HepG2 (cell line): ENCODE measurements around the gene KRTAP10-5. TPM values are rescaled to one million over a fixed set of nuclear protein-coding genes. Genes with fewer than 3 reads are reported as not detected.
A peak's percentile ranks its signal among the peaks of the same experiment; 100 is the strongest.

ENCODE experiments used
- CENPBD1 ChIP-seq: sonication (generic); formaldehyde crosslinking; IDR thresholded peaks from 2 replicates; pipeline ENCODE4 v1.8.0; 2022; ENCODE audit warnings: missing genetic modification reagents, low read depth, mild to moderate bottlenecking, borderline replicate concordance
- CERS6 ChIP-seq: sonication (generic); formaldehyde crosslinking; IDR thresholded peaks from 2 replicates; pipeline ENCODE4 v1.5.0; 2020; ENCODE audit warnings: missing genetic modification reagents
- ELF3 ChIP-seq: IDR thresholded peaks from 2 replicates; pipeline ENCODE4 v1.6.1; 2016; ENCODE audit warnings: missing genetic modification reagents, missing compliant biosample characterization
- FOXJ3 ChIP-seq: sonication (generic); formaldehyde crosslinking; IDR thresholded peaks from 2 replicates; pipeline ENCODE4 v1.4.0; 2020; ENCODE audit warnings: missing genetic modification reagents, mild to moderate bottlenecking, borderline replicate concordance
- KDM3A ChIP-seq: IDR thresholded peaks from 2 replicates; pipeline ENCODE4 v1.6.1; 2018; ENCODE audit warnings: low read depth, missing compliant biosample characterization
- POLR2G ChIP-seq: fragments of 200-400 bp; formaldehyde crosslinking; IDR thresholded peaks from 2 replicates; pipeline ENCODE4 v1.6.1; 2018; ENCODE audit warnings: mild to moderate bottlenecking, low read depth, low read length, moderate library complexity
- SRY ChIP-seq: sonication (generic); formaldehyde crosslinking; IDR thresholded peaks from 2 replicates; pipeline ENCODE4 v1.8.0; 2022; ENCODE audit warnings: mild to moderate bottlenecking, missing genetic modification reagents
- TFE3 ChIP-seq: IDR thresholded peaks from 2 replicates; pipeline ENCODE4 v1.6.1; 2016
- ZBTB40 ChIP-seq, 2 experiments: fragments of 450-650 bp in 1 of 2; sonication (generic) in 1 of 2; formaldehyde crosslinking in 1 of 2; IDR thresholded peaks; 2 replicates each; pipeline versions ENCODE4 v1.6.1 to v1.8.0; 2016 to 2022; ENCODE audit warnings: antibody characterized with exemption in 1 of 2, mild to moderate bottlenecking in 1 of 2, missing genetic modification reagents in 1 of 2
- ZIK1 ChIP-seq: sonication (generic); formaldehyde crosslinking; IDR thresholded peaks from 2 replicates; pipeline ENCODE4 v1.5.0; 2020; ENCODE audit warnings: mild to moderate bottlenecking, low read depth, missing genetic modification reagents, borderline replicate concordance
- ZKSCAN8 ChIP-seq: IDR thresholded peaks from 2 replicates; pipeline ENCODE4 v1.6.1; 2016; ENCODE audit warnings: borderline replicate concordance, missing genetic modification reagents, missing compliant biosample characterization
- ZNF224 ChIP-seq: sonication (generic); formaldehyde crosslinking; IDR thresholded peaks from 2 replicates; pipeline ENCODE4 v1.5.0; 2020; ENCODE audit warnings: mild to moderate bottlenecking, missing genetic modification reagents
- ZNF30 ChIP-seq: sonication (generic); formaldehyde crosslinking; IDR thresholded peaks from 2 replicates; pipeline ENCODE4 v1.5.0; 2020; ENCODE audit warnings: mild to moderate bottlenecking, missing genetic modification reagents
- polyA plus RNA-seq, 8 experiments: library from polyadenylated mRNA; depleted of rRNA in 3 of 8; stranded (reverse) in 7 of 8; unstranded in 1 of 8; fragments of >200 nt; fragmentation: Illumina TruSeq in 4 of 8; extraction: Trizol in 4 of 8; gene quantifications; 2 replicates each; pipeline versions ENCODE4 v1.2.1 to v1.2.3, GENCODE V29; 2011 to 2016; ENCODE audit warnings: low read depth in 4 of 8, missing spikeins in 1 of 8, mixed read lengths in 1 of 8; ENCODE audit not compliant: insufficient read depth in 1 of 8
- total RNA-seq, 5 experiments: library from RNA; depleted of rRNA; stranded (reverse); fragments of >200 nt; fragmentation: Illumina TruSeq; extraction: Trizol; gene quantifications; 2 replicates each; pipeline ENCODE4 v1.2.3, GENCODE V29; 2016; ENCODE audit warnings: low read depth in 1 of 5
- TF ChIP-seq, protein P1 (sequence below): sonication (generic); formaldehyde crosslinking; IDR thresholded peaks from 2 replicates; pipeline ENCODE4 v1.5.0; 2020; ENCODE audit warnings: missing genetic modification reagents

Gene KRTAP10-5
- total and polyA plus RNA-seq, 2 of the 13 experiments (the other 11 are each of a cell fraction or from before 2014, with no cell fraction given): not detected

DNA sequence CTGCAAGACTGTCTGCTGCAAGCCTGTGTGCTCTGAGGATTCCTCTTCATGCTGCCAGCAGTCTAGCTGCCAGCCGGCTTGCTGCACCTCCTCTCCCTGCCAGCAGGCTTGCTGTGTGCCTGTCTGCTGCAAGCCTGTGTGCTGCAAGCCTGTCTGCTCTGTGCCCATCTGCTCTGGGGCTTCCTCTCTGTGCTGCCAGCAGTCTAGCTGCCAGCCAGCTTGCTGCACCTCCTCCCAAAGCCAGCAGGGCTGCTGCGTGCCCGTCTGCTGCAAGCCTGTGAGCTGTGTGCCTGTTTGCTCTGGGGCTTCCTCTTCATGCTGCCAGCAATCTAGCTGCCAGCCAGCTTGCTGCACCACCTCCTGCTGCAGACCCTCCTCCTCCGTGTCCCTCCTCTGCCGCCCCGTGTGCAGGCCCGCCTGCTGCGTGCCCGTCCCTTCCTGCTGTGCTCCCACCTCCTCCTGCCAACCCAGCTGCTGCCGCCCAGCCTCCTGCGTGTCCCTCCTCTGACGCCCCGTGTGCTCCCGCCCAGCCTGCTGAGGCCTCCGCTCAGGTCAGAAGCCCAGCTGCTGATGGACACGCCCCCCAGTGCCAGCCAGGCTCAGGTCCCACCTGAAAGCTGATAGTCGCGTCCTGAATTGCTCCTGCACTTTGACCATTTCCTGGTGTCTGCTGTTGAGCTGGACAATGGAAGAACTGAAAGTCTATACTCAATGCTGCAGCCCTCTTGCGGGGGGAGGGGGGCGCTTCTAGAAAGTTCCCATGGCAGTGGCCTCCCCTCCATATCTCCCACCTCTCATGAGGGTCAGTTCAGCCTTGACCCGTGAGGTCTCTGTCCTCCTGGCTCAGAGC is 5.7 kb downstream of the KRTAP10-5 start (continued):
- TF ChIP-seq ZBTB40 (IDR thresholded peaks at IDR 0.05): no peak
- no peak; the same call in 1 of the 2 replicates for TF ChIP-seq ZBTB40 (CRISPR knock-in tag; IDR thresholded peaks at IDR 0.05)
- TF ChIP-seq POLR2G: no peak
- no peak for TF ChIP-seq CERS6 (CRISPR knock-in tag)
- TF ChIP-seq ZNF30 (CRISPR knock-in tag): no peak
- TF ChIP-seq ELF3 (CRISPR knock-in tag): peak; percentile 96
- TF ChIP-seq CENPBD1: no peak
- no peak for TF ChIP-seq TFE3
- no peak for TF ChIP-seq SRY (CRISPR knock-in tag)
- TF ChIP-seq ZKSCAN8 (CRISPR knock-in tag): no peak
- TF ChIP-seq ZIK1 (CRISPR knock-in tag): no peak
- no peak for TF ChIP-seq ZNF224 (CRISPR knock-in tag)
- no peak for TF ChIP-seq FOXJ3
- no peak for TF ChIP-seq KDM3A (CRISPR knock-in tag)
- TF ChIP-seq, protein P1, sequence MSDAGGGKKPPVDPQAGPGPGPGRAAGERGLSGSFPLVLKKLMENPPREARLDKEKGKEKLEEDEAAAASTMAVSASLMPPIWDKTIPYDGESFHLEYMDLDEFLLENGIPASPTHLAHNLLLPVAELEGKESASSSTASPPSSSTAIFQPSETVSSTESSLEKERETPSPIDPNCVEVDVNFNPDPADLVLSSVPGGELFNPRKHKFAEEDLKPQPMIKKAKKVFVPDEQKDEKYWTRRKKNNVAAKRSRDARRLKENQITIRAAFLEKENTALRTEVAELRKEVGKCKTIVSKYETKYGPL (CRISPR knock-in tag): no peak
